HFF-Myc (cell line): ENCODE data around the gene CLEC1B.
"Not testable (repeated sequence)": the region's sequence is repeated elsewhere in the genome, so short reads cannot be mapped to it uniquely, and the experiment has no call there.

Source experiments
- DNase-seq: peaks from one replicate; pipeline ENCODE4 v3.0.0-alpha.2; 2011; ENCODE audit warnings: low read depth; ENCODE audit errors: extremely low read depth
- H3K4me3 ChIP-seq: replicated peaks from 2 replicates; pipeline ENCODE4 v1.5.1; 2011; ENCODE audit warnings: low read depth, mild to moderate bottlenecking, control low read depth, low read length
- CTCF ChIP-seq: IDR thresholded peaks from 2 replicates; pipeline ENCODE4 v1.5.1; 2012; ENCODE audit warnings: mild to moderate bottlenecking, low read depth, low read length, control low read depth; ENCODE audit errors: missing control alignments

The CLEC1B gene

GRCh38 chr12:9961901-9962300 is 37.0 kb downstream of the CLEC1B start:
- TF ChIP-seq CTCF: no peak
- no peak overlapping the region for H3K4me3 ChIP-seq
- no peak for DNase-seq

GRCh38 chr12:9961106-9961505 is 37.8 kb downstream of the CLEC1B start:
- no peak for TF ChIP-seq CTCF
- H3K4me3 ChIP-seq: no peak overlapping the region
- no peak for DNase-seq

- no peak for DNase-seq
- no peak overlapping the region for H3K4me3 ChIP-seq
- no peak for TF ChIP-seq CTCF
These were observed 38.3 kb downstream of the CLEC1B start for GRCh38 chr12:9960590-9960989.

- no peak overlapping the region for H3K4me3 ChIP-seq
These were observed 41.1 kb downstream of the CLEC1B start for GRCh38 chr12:9957834-9958233.

GRCh38 chr12:9952954-9953729 is 45.8 kb downstream of the CLEC1B start:
- not testable (repeated sequence) for H3K4me3 ChIP-seq, DNase-seq

More at GRCh38 chr12:9957834-9958233, 41.1 kb downstream of the CLEC1B start:
- no peak for TF ChIP-seq CTCF
- DNase-seq: no peak

- no peak overlapping the region for H3K4me3 ChIP-seq
- TF ChIP-seq CTCF: no peak
- DNase-seq: no peak
These were observed 47.8 kb downstream of the CLEC1B start for GRCh38 chr12:9951026-9951675.

GRCh38 chr12:9948606-9949296 is 50.2 kb downstream of the CLEC1B start:
- no peak for TF ChIP-seq CTCF
- no peak for DNase-seq
- H3K4me3 ChIP-seq: no peak overlapping the region
